Trophoblast cell (in vitro differentiated cells and primary cell): ENCODE measurements around the gene ADAMTSL1.

Experiments
- DNase-seq, 2 donors: peaks; one replicate each; pipeline ENCODE4 v3.0.0-alpha.2; 2016
- H2AFZ ChIP-seq: 2 replicates; pipeline ENCODE4 v1.6.1; 2013; ENCODE audit warnings: low read length, moderate library complexity, mild to moderate bottlenecking; ENCODE audit not compliant: insufficient read depth, poor library complexity
- H2AK5ac ChIP-seq: 2 replicates; pipeline ENCODE4 v1.6.1; 2013; ENCODE audit warnings: mild to moderate bottlenecking, low read length
- H2BK120ac ChIP-seq: 2 replicates; pipeline ENCODE4 v1.6.1; 2013; ENCODE audit warnings: low read length, mild to moderate bottlenecking, moderate library complexity; ENCODE audit not compliant: insufficient read depth, poor library complexity
- H2BK12ac ChIP-seq: 2 replicates; pipeline ENCODE4 v1.6.1; 2013; ENCODE audit warnings: mild to moderate bottlenecking, low read length, moderate library complexity
- H2BK5ac ChIP-seq: 2 replicates; pipeline ENCODE4 v1.6.1; 2013; ENCODE audit warnings: low read length, low read depth, moderate library complexity, mild to moderate bottlenecking; ENCODE audit not compliant: poor library complexity
- H3K14ac ChIP-seq: 2 replicates; pipeline ENCODE4 v1.6.1; 2013; ENCODE audit warnings: mild to moderate bottlenecking, low read length
- H3K18ac ChIP-seq: 2 replicates; pipeline ENCODE4 v1.6.1; 2013; ENCODE audit warnings: mild to moderate bottlenecking, low read length
- H3K23ac ChIP-seq: 2 replicates; pipeline ENCODE4 v1.6.1; 2013; ENCODE audit warnings: low read length
- H3K27ac ChIP-seq: 2 replicates; pipeline ENCODE4 v1.5.1; 2013; ENCODE audit warnings: low read depth, mild to moderate bottlenecking, inconsistent platforms, low read length, moderate library complexity
- H3K27me3 ChIP-seq: 2 replicates; pipeline ENCODE4 v1.6.1; 2013; ENCODE audit warnings: inconsistent platforms, mild to moderate bottlenecking, low read length, moderate library complexity; ENCODE audit not compliant: insufficient read depth
- H3K36me3 ChIP-seq, 2 experiments: 1 replicate in 1 of 2; 2 replicates in 1 of 2; pipeline ENCODE4 v1.6.1; 2013; ENCODE audit warnings: low read length in 2 of 2, mild to moderate bottlenecking in 2 of 2, moderate library complexity in 1 of 2; ENCODE audit not compliant: insufficient read depth in 2 of 2, control insufficient read depth in 1 of 2
- H3K4ac ChIP-seq: 2 replicates; pipeline ENCODE4 v1.6.1; 2013; ENCODE audit warnings: low read depth, mild to moderate bottlenecking, low read length, moderate library complexity
- H3K4me1 ChIP-seq, 2 experiments: 1 replicate in 1 of 2; 2 replicates in 1 of 2; pipeline ENCODE4 v1.6.1; 2013; ENCODE audit warnings: low read length in 2 of 2, mild to moderate bottlenecking in 2 of 2, moderate library complexity in 1 of 2; ENCODE audit not compliant: insufficient read depth in 2 of 2, control insufficient read depth in 1 of 2
- H3K4me2 ChIP-seq: 2 replicates; pipeline ENCODE4 v1.6.1; 2013; ENCODE audit warnings: inconsistent platforms, mild to moderate bottlenecking, low read length, moderate library complexity
- H3K4me3 ChIP-seq: 2 replicates; pipeline ENCODE4 v1.5.1; 2013; ENCODE audit warnings: mild to moderate bottlenecking, low read depth, low read length, inconsistent platforms
- H3K79me1 ChIP-seq: one replicate; pipeline ENCODE4 v1.6.1; 2013; ENCODE audit warnings: low read length
- H3K79me2 ChIP-seq: 2 replicates; pipeline ENCODE4 v1.6.1; 2013; ENCODE audit warnings: low read length, mild to moderate bottlenecking; ENCODE audit not compliant: control insufficient read depth, insufficient read depth, poor library complexity
- H3K9ac ChIP-seq: 2 replicates; pipeline ENCODE4 v1.6.1; 2013; ENCODE audit warnings: mild to moderate bottlenecking, low read length
- H3K9me3 ChIP-seq: 2 replicates; pipeline ENCODE4 v1.6.1; 2013; ENCODE audit warnings: low read depth, mild to moderate bottlenecking, control low read depth, inconsistent platforms, low read length; ENCODE audit not compliant: insufficient read depth
- H4K12ac ChIP-seq: 2 replicates; pipeline ENCODE4 v1.6.1; 2013; ENCODE audit warnings: low read depth, mild to moderate bottlenecking, low read length, moderate library complexity
- H4K8ac ChIP-seq: 2 replicates; pipeline ENCODE4 v1.6.1; 2013; ENCODE audit warnings: low read depth, mild to moderate bottlenecking, low read length, moderate library complexity
- H4K91ac ChIP-seq: one replicate; pipeline ENCODE4 v1.6.1; 2013; ENCODE audit warnings: low read depth, mild to moderate bottlenecking, low read length, moderate library complexity
- WGBS: extraction: QIAGEN DNeasy Blood & Tissue Kit; methylation state at CpG from one replicate; pipeline ENCODE4 v1.1.7; 2013; ENCODE audit warnings: missing lambda C conversion rate; ENCODE audit not compliant: insufficient read length, insufficient coverage; ENCODE audit errors: extremely low coverage; 5-methylcytosine and 5-hydroxymethylcytosine counted together

The ADAMTSL1 gene

GRCh38 chr9:18479405-18479804, 5.5 kb downstream of the ADAMTSL1 start:
- Histone ChIP-seq H3K9me3 (no peaks in the 10 kb centered on the region), H3K4me2 (no peak overlapping the region), H3K27ac (no peak overlapping the region), H2AFZ (no peak overlapping the region), H3K4me1 (no peaks in the 10 kb centered on the region), H3K9ac (no peak overlapping the region), H4K8ac (no peak overlapping the region), H3K14ac (no peak overlapping the region), H3K18ac (no peak overlapping the region), H3K79me2 (no peaks in the 10 kb centered on the region), H2AK5ac (no peak overlapping the region), H3K27me3 (no peaks in the 10 kb centered on the region), H3K79me1 (no peaks in the 10 kb centered on the region), H2BK5ac (no peak overlapping the region), H4K12ac (no peak overlapping the region), H3K23ac (no peak overlapping the region), H2BK120ac (no peak overlapping the region), H3K4ac (no peak overlapping the region), H3K36me3 (no peaks in the 10 kb centered on the region), H4K91ac (no peak overlapping the region), H3K4me3 (no peak overlapping the region), H2BK12ac (no peak overlapping the region)
- no peak for DNase-seq
- WGBS = no CpG with 5 or more reads among the region's 3 CpGs

DNA sequence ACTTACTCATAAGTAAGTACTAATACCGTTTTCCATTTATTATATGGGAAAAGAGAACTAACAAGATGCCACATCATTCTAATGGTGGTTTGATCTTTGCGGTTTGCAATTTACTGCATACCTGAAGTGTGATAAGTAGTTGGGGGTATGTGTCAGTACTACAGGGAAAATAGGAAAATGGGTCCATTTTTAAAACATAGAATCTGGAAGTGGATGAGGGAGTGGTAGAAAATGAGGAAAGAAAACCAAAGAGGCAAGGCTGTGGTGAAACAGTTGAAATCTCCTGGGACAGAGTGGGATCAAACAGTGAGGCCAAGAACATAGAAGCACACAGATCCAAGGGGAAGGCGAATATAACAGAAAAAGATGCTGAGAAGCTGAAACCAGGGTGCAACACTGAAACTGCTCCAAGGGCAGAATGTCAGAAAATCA, 6.7 kb downstream of the ADAMTSL1 start:
- Histone ChIP-seq H4K91ac (no peak overlapping the region), H3K4me2 (no peak overlapping the region), H3K14ac (no peak overlapping the region), H2AK5ac (no peak overlapping the region), H3K4me3 (no peak overlapping the region), H3K36me3 (no peaks in the 10 kb centered on the region), H3K4me1 (no peaks in the 10 kb centered on the region), H3K9me3 (no peaks in the 10 kb centered on the region), H3K27me3 (no peaks in the 10 kb centered on the region), H4K12ac (no peak overlapping the region), H3K4ac (no peak overlapping the region), H3K27ac (no peak overlapping the region), H3K79me1 (no peaks in the 10 kb centered on the region), H2AFZ (no peak overlapping the region), H3K9ac (no peak overlapping the region), H3K79me2 (no peaks in the 10 kb centered on the region), H4K8ac (no peak overlapping the region), H2BK5ac (no peak overlapping the region), H3K18ac (no peak overlapping the region), H2BK12ac (no peak overlapping the region), H2BK120ac (no peak overlapping the region), H3K23ac (no peak overlapping the region)
- no CpG with 5 or more reads among the region's 3 CpGs for WGBS
- DNase-seq = no peak

DNA sequence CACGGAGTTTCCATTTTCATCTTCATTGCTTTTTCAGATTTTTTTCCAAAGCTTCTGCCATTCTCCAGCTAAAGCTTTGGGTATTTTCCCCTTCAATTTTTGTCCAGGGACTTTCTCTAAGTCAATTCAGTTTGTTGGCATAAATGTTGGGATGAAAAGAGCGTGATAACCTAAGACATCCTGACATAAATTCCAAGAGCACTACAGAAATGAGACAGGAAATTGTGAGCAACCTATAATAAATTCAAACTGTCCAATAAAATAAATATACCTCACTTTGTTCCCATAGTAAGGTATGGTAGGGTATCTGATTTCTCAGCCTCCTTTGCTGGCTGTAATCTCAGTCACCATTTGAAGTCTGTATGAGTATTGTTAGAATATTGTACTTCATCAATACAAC, 8.4 kb downstream of the ADAMTSL1 start:
- no CpG with 5 or more reads among the region's 2 CpGs for WGBS
- Histone ChIP-seq H2BK5ac (no peak overlapping the region), H2BK120ac (no peak overlapping the region), H2AFZ (no peak overlapping the region), H3K9ac (no peak overlapping the region), H3K4me1 (no peaks in the 10 kb centered on the region), H3K9me3 (no peaks in the 10 kb centered on the region), H4K12ac (no peak overlapping the region), H4K91ac (no peak overlapping the region), H3K36me3 (no peaks in the 10 kb centered on the region), H3K23ac (no peak overlapping the region), H2BK12ac (no peak overlapping the region), H3K14ac (no peak overlapping the region), H4K8ac (no peak overlapping the region), H3K79me1 (no peaks in the 10 kb centered on the region), H3K27me3 (no peaks in the 10 kb centered on the region), H3K4ac (no peak overlapping the region), H3K27ac (no peak overlapping the region), H3K18ac (no peak overlapping the region), H3K4me3 (no peak overlapping the region), H3K79me2 (no peaks in the 10 kb centered on the region), H2AK5ac (no peak overlapping the region), H3K4me2 (no peak overlapping the region)
- DNase-seq = no peak

DNA sequence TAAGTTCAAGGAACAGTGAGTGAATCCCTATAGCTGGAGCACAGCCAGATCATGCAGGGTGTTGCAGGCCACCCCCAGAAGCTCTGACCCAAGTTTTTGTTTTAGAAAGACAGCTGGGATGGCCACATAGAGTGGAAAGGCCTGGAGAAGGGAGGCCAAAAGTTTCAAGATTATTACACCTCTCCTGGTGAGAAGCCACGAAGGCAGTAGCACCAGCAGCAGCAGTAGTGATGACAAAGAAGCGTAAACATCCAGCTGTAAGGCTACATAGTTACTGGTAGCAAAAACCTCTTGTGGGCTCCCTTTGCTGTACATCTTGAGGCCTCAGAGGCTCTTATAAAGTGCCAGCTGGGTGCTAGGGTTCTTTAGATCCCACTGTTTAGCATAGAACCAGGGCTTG, 11.8 kb downstream of the ADAMTSL1 start:
- Histone ChIP-seq H2BK5ac (no peak overlapping the region), H3K27me3 (no peaks in the 10 kb centered on the region), H3K79me2 (no peaks in the 10 kb centered on the region), H3K4ac (no peak overlapping the region), H3K9ac (no peak overlapping the region), H3K4me3 (no peak overlapping the region), H4K12ac (no peak overlapping the region), H3K4me2 (no peak overlapping the region), H4K8ac (no peak overlapping the region), H2AFZ (no peak overlapping the region), H3K4me1 (no peaks in the 10 kb centered on the region), H3K36me3 (no peaks in the 10 kb centered on the region), H2BK12ac (no peak overlapping the region), H2AK5ac (no peak overlapping the region), H3K18ac (no peak overlapping the region), H3K9me3 (no peaks in the 10 kb centered on the region), H3K27ac (no peak overlapping the region), H3K23ac (no peak overlapping the region), H2BK120ac (no peak overlapping the region), H3K14ac (no peak overlapping the region), H3K79me1 (no peaks in the 10 kb centered on the region), H4K91ac (no peak overlapping the region)
- no CpG with 5 or more reads among the region's 2 CpGs for WGBS
- DNase-seq = no peak
